Skin epidermis (tissue), 12 donors: ENCODE measurements around the gene ZXDC.

ENCODE experiments used
- H3K27ac ChIP-seq, 21 experiments: fragments of 200-600 bp; sonication (generic) in 11 of 21; one replicate each; pipeline ENCODE4 v1.5.0; 2020; ENCODE audit warnings: mild to moderate bottlenecking in 3 of 21, inconsistent platforms in 2 of 21, moderate library complexity in 2 of 21
- H3K4me3 ChIP-seq, 7 experiments: fragments of 200-600 bp; sonication (generic) in 2 of 7; one replicate each; pipeline ENCODE4 v1.5.0; 2020; ENCODE audit warnings: inconsistent platforms in 2 of 7, mild to moderate bottlenecking in 2 of 7, moderate library complexity in 1 of 7

Gene ZXDC

GRCh38 chr3:126476166-126477060 is 722 bp upstream of the ZXDC start:
- peak overlapping the region; percentile 46 to 78 (median 53) for H3K4me3 ChIP-seq
- peak overlapping the region in 19 of 21 experiments; percentile 48 to 89 (median 81) for H3K27ac ChIP-seq

- Histone ChIP-seq H3K4me3 (peak overlapping the region; percentile 52 to 78 (median 65)), H3K27ac (peak overlapping the region in 20 of 21 experiments; percentile 74 to 92 (median 86))
Measured at GRCh38 chr3:126474498-126475412, 936 bp downstream of the ZXDC start.

- Histone ChIP-seq H3K4me3 (peak overlapping the region in 1 of 7 experiments; percentile 52), H3K27ac (peak overlapping the region in 2 of 21 experiments; percentile 35 to 46)
Measured at GRCh38 chr3:126473292-126474168, 2.2 kb downstream of the ZXDC start.

GRCh38 chr3:126472277-126473006 is 3.2 kb downstream of the ZXDC start:
- peak overlapping the region in 1 of 7 experiments; percentile 1 for H3K4me3 ChIP-seq

GRCh38 chr3:126469479-126469878 is 6.2 kb downstream of the ZXDC start:
- Histone ChIP-seq H3K4me3 (no peak overlapping the region), H3K27ac (no peak overlapping the region)

More at GRCh38 chr3:126472277-126473006, 3.2 kb downstream of the ZXDC start:
- peak overlapping the region in 7 of 21 experiments; percentile 8 to 46 (median 23) for H3K27ac ChIP-seq

GRCh38 chr3:126468028-126468891 is 7.4 kb downstream of the ZXDC start:
- Histone ChIP-seq H3K27ac (no peak overlapping the region), H3K4me3 (no peak overlapping the region)

GRCh38 chr3:126467611-126467955 is 8.1 kb downstream of the ZXDC start:
- no peak overlapping the region for H3K27ac ChIP-seq
- H3K4me3 ChIP-seq, result no peak overlapping the region

GRCh38 chr3:126466886-126467610 is 8.6 kb downstream of the ZXDC start:
- peak overlapping the region in 1 of 21 experiments; percentile 14 for H3K27ac ChIP-seq
- no peak overlapping the region for H3K4me3 ChIP-seq

- Histone ChIP-seq H3K27ac (peak overlapping the region in 2 of 21 experiments; percentile 23 to 34), H3K4me3 (no peak overlapping the region)
Measured at GRCh38 chr3:126465928-126466544, 9.7 kb downstream of the ZXDC start.

GRCh38 chr3:126464997-126465396 is 10.7 kb downstream of the ZXDC start:
- Histone ChIP-seq H3K27ac (no peak overlapping the region), H3K4me3 (no peak overlapping the region)

GRCh38 chr3:126464494-126464893 is 11.2 kb downstream of the ZXDC start:
- Histone ChIP-seq H3K4me3 (no peak overlapping the region), H3K27ac (no peak overlapping the region)

GRCh38 chr3:126464093-126464492 is 11.6 kb downstream of the ZXDC start:
- no peak overlapping the region for H3K27ac ChIP-seq

GRCh38 chr3:126463521-126463920 is 12.2 kb downstream of the ZXDC start:
- Histone ChIP-seq H3K4me3 (no peak overlapping the region), H3K27ac (no peak overlapping the region)

More at GRCh38 chr3:126464093-126464492, 11.6 kb downstream of the ZXDC start:
- H3K4me3 ChIP-seq, result no peak overlapping the region

- H3K4me3 ChIP-seq, result no peak overlapping the region
- no peak overlapping the region for H3K27ac ChIP-seq
Measured at GRCh38 chr3:126461450-126462070, 14.1 kb downstream of the ZXDC start.

- Histone ChIP-seq H3K4me3 (no peak overlapping the region), H3K27ac (no peak overlapping the region)
Measured at GRCh38 chr3:126460381-126460780, 15.3 kb downstream of the ZXDC start.

GRCh38 chr3:126459763-126460127 is 15.9 kb downstream of the ZXDC start:
- no peak overlapping the region for H3K27ac ChIP-seq
- H3K4me3 ChIP-seq, result no peak overlapping the region
